ENCODE measurements around the gene ZMYM1.

DNA sequence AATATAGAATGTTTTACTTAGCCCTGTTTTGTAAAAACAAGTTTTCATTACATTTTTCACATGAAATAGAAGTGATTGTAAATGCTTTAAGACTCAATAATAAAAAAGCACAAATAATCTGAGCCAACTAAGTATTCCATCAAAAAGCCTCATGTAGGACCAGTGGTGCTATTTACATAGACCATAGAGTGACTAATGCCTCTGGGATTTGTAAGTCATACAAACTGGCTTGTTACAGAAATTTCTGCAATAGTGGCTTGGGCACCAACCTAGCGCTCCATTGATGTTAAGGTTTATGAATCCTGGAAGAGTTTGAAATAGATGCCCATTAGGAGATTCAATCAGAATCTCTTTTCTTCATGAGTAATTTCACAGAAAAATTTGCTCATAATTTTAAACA is 31.9 kb downstream of the ZMYM1 start:
- TF ChIP-seq, protein P1, sequence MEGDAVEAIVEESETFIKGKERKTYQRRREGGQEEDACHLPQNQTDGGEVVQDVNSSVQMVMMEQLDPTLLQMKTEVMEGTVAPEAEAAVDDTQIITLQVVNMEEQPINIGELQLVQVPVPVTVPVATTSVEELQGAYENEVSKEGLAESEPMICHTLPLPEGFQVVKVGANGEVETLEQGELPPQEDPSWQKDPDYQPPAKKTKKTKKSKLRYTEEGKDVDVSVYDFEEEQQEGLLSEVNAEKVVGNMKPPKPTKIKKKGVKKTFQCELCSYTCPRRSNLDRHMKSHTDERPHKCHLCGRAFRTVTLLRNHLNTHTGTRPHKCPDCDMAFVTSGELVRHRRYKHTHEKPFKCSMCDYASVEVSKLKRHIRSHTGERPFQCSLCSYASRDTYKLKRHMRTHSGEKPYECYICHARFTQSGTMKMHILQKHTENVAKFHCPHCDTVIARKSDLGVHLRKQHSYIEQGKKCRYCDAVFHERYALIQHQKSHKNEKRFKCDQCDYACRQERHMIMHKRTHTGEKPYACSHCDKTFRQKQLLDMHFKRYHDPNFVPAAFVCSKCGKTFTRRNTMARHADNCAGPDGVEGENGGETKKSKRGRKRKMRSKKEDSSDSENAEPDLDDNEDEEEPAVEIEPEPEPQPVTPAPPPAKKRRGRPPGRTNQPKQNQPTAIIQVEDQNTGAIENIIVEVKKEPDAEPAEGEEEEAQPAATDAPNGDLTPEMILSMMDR (IDR thresholded peaks at IDR 0.05), result no peak
- TF ChIP-seq POLR2A (IDR thresholded peaks at IDR 0.05), result no peak

Data from uterus (tissue), 2 donors.